Stimulated activated CD4-positive, alpha-beta T cell treated with anti-CD3 and anti-CD28 coated beads, TNF-alpha, amount 100 ng/mL, for 1 hour (primary cell): ENCODE data around the gene PGLYRP1.

Experiments
- DNase-seq, 3 donors: peaks; one replicate each; pipeline ENCODE4 v3.0.0-alpha.2; 2020; ENCODE audit warnings: low read depth in 3 of 3, low spot score in 1 of 3

PGLYRP1 gene

GRCh38 chr19:46022431-46023310 is at the start of gene PGLYRP1:
TSS of gene PGLYRP1 (minus strand) at chr19:46023053. CDS start at chr19:46023021, 32 bp downstream.
- no peak for DNase-seq

- DNase-seq = no peak
Observed at GRCh38 chr19:46069806-46070341, 47.0 kb upstream of the PGLYRP1 start.

GRCh38 chr19:46068345-46069258 is 45.7 kb upstream of the PGLYRP1 start:
- DNase-seq = no peak

GRCh38 chr19:46067691-46068090 is 44.8 kb upstream of the PGLYRP1 start:
- no peak for DNase-seq

GRCh38 chr19:46066471-46066870 is 43.6 kb upstream of the PGLYRP1 start:
- no peak for DNase-seq

- no peak for DNase-seq
Observed at GRCh38 chr19:46065486-46066071, 42.7 kb upstream of the PGLYRP1 start.

- no peak for DNase-seq
Observed at GRCh38 chr19:46063201-46063600, 40.3 kb upstream of the PGLYRP1 start.

GRCh38 chr19:46060012-46060411 is 37.2 kb upstream of the PGLYRP1 start:
- no peak for DNase-seq

- DNase-seq = no peak
Observed at GRCh38 chr19:46058778-46059177, 35.9 kb upstream of the PGLYRP1 start.

GRCh38 chr19:46056536-46056935 is 33.7 kb upstream of the PGLYRP1 start:
- DNase-seq = no peak

GRCh38 chr19:46052896-46053295 is 30.0 kb upstream of the PGLYRP1 start:
- no peak for DNase-seq

- no peak for DNase-seq
Observed at GRCh38 chr19:46049597-46049996, 26.7 kb upstream of the PGLYRP1 start.

- DNase-seq = no peak
Observed at GRCh38 chr19:46043519-46043918, 20.7 kb upstream of the PGLYRP1 start.

- no peak for DNase-seq
Observed at GRCh38 chr19:46042252-46042883, 19.5 kb upstream of the PGLYRP1 start.

GRCh38 chr19:46040952-46041500 is 18.2 kb upstream of the PGLYRP1 start, which contains the start of gene IGFL4:
TSS of gene IGFL4 (minus strand) at chr19:46041002. CDS start at chr19:46040962, 40 bp downstream.
- no peak for DNase-seq

- DNase-seq = no peak
Observed at GRCh38 chr19:46040125-46040524, 17.3 kb upstream of the PGLYRP1 start.

- DNase-seq = no peak
Observed at GRCh38 chr19:46036744-46037128, 13.9 kb upstream of the PGLYRP1 start.

- no peak for DNase-seq
Observed at GRCh38 chr19:46035986-46036743, 13.3 kb upstream of the PGLYRP1 start.

- no peak for DNase-seq
Observed at GRCh38 chr19:46035546-46035945, 12.7 kb upstream of the PGLYRP1 start.

GRCh38 chr19:46033401-46033800 is 10.5 kb upstream of the PGLYRP1 start:
- no peak for DNase-seq
